DND-41 (cell line): ENCODE measurements around the gene COA8.
A peak's percentile ranks its signal among the peaks of the same experiment; 100 is the strongest.

Experiments
- ATAC-seq: fragments of 200-7000 bp; cut with Tn5 transposase; 3 replicates; pipeline ENCODE4 v1.9.1; 2021; ENCODE audit warnings: low read depth; ENCODE audit not compliant: insufficient read depth
- DNase-seq: peaks from one replicate; pipeline ENCODE4 v3.0.0-alpha.2; 2020
- H2AFZ ChIP-seq: 2 replicates; pipeline ENCODE4 v1.6.0; 2012; ENCODE audit warnings: low read depth, low read length
- H3K27ac ChIP-seq: 2 replicates; pipeline ENCODE4 v1.5.1; 2012; ENCODE audit warnings: low read length, inconsistent platforms
- H3K27me3 ChIP-seq: fragments of 200-600 bp; sonication (generic); 2 replicates; pipeline ENCODE4 v1.6.0; 2012; ENCODE audit warnings: low read length, mild to moderate bottlenecking, inconsistent platforms; ENCODE audit not compliant: insufficient read depth, poor library complexity
- H3K36me3 ChIP-seq: 2 replicates; pipeline ENCODE4 v1.5.1; 2012; ENCODE audit warnings: low read length, inconsistent platforms; ENCODE audit not compliant: insufficient read depth
- H3K4me1 ChIP-seq: 2 replicates; pipeline ENCODE4 v1.5.1; 2012; ENCODE audit warnings: mild to moderate bottlenecking, low read length; ENCODE audit not compliant: insufficient read depth
- H3K4me2 ChIP-seq: 2 replicates; pipeline ENCODE4 v1.6.0; 2012; ENCODE audit warnings: mild to moderate bottlenecking, moderate library complexity, low read length, inconsistent platforms; ENCODE audit not compliant: insufficient read depth
- H3K4me3 ChIP-seq, 2 experiments: fragments of 200-600 bp in 1 of 2; shearing (Covaris generic) in 1 of 2; 2 replicates each; pipeline ENCODE4 v1.5.1; 2012 to 2016; ENCODE audit warnings: inconsistent platforms in 2 of 2, low read length in 2 of 2, mild to moderate bottlenecking in 2 of 2, low read depth in 1 of 2, moderate library complexity in 1 of 2
- H3K79me2 ChIP-seq: 2 replicates; pipeline ENCODE4 v1.6.0; 2012; ENCODE audit warnings: low read length, inconsistent platforms; ENCODE audit not compliant: insufficient read depth
- H3K9ac ChIP-seq: 2 replicates; pipeline ENCODE4 v1.6.0; 2012; ENCODE audit warnings: low read depth, mild to moderate bottlenecking, inconsistent platforms, low read length, moderate library complexity
- H3K9me3 ChIP-seq: 2 replicates; pipeline ENCODE4 v1.5.1; 2012; ENCODE audit warnings: low read length, moderate library complexity, mild to moderate bottlenecking, inconsistent platforms; ENCODE audit not compliant: insufficient read depth, severe bottlenecking
- H4K20me1 ChIP-seq: 2 replicates; pipeline ENCODE4 v1.6.0; 2012; ENCODE audit warnings: low read length; ENCODE audit not compliant: insufficient read depth
- EZH2 ChIP-seq: IDR thresholded peaks from 3 replicates; pipeline ENCODE4 v1.6.1; 2012; ENCODE audit warnings: borderline replicate concordance, low read depth, mild to moderate bottlenecking, moderate library complexity, low read length, inconsistent platforms; ENCODE audit not compliant: severe bottlenecking
- TF ChIP-seq, protein P1 (sequence below): IDR thresholded peaks from 2 replicates; pipeline ENCODE4 v1.5.1; 2012; ENCODE audit warnings: borderline replicate concordance, low read length, moderate library complexity, mild to moderate bottlenecking; ENCODE audit not compliant: poor library complexity, severe bottlenecking; ENCODE audit errors: extremely low read depth

Gene COA8

DNA sequence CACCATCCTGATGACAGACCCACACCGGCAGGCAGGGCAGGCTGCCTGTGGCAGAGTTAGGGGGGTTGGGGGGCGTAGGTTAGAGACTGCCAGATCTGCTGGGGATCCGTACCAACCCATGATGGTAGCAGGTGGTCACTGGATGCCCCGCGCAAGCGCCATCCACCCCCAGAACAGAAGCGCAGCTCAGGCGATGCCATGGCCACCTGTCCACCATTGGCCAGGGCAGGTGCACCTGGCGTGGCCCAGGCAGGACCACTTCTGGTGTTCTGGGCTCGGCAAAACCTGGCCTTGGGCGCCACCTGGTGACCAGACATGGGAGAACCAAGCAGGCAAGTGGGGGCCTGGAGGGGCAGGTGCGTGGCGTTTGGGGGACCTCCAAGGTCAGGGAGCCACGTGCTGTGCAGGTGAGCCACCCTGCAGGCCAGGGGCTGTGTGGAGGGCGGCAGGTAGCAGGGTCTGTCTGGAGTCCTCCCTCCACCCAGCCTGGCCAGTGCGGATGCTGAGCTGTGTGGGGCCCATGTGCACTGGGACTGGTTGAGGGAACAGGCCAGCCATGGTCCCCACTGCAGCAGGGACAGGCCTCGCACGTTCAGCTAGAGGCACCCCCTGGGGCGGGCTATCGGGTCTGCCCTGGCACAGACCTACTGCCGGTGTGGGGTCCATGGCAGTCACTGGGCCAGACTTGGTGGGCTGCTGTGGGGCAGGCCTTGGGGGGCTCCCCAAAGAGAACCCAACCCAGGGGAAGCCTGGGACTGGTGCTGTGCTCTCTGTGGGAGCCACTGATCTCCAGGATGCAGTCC, 15.9 kb upstream of the COA8 start:
- TF ChIP-seq EZH2, result no peak
- TF ChIP-seq, protein P1, sequence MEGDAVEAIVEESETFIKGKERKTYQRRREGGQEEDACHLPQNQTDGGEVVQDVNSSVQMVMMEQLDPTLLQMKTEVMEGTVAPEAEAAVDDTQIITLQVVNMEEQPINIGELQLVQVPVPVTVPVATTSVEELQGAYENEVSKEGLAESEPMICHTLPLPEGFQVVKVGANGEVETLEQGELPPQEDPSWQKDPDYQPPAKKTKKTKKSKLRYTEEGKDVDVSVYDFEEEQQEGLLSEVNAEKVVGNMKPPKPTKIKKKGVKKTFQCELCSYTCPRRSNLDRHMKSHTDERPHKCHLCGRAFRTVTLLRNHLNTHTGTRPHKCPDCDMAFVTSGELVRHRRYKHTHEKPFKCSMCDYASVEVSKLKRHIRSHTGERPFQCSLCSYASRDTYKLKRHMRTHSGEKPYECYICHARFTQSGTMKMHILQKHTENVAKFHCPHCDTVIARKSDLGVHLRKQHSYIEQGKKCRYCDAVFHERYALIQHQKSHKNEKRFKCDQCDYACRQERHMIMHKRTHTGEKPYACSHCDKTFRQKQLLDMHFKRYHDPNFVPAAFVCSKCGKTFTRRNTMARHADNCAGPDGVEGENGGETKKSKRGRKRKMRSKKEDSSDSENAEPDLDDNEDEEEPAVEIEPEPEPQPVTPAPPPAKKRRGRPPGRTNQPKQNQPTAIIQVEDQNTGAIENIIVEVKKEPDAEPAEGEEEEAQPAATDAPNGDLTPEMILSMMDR, result peak; percentile 97
- Histone ChIP-seq H3K4me1 (no peaks in the 10 kb centered on the region), H3K4me3 (no peak overlapping the region), H3K9me3 (no peaks in the 10 kb centered on the region), H3K27me3 (no peaks in the 10 kb centered on the region), H3K79me2 (no peaks in the 10 kb centered on the region), H3K9ac (no peak overlapping the region), H3K27ac (no peak overlapping the region), H2AFZ (no peak overlapping the region; the same call in 1 of the 2 replicates), H3K36me3 (no peaks in the 10 kb centered on the region; the same call in 1 of the 2 replicates), H4K20me1 (peaks cover 55% of the 10 kb centered on the region), H3K4me2 (no peak overlapping the region)
- ATAC-seq (peak; percentile 81), DNase-seq (peak; percentile 70)

DNA sequence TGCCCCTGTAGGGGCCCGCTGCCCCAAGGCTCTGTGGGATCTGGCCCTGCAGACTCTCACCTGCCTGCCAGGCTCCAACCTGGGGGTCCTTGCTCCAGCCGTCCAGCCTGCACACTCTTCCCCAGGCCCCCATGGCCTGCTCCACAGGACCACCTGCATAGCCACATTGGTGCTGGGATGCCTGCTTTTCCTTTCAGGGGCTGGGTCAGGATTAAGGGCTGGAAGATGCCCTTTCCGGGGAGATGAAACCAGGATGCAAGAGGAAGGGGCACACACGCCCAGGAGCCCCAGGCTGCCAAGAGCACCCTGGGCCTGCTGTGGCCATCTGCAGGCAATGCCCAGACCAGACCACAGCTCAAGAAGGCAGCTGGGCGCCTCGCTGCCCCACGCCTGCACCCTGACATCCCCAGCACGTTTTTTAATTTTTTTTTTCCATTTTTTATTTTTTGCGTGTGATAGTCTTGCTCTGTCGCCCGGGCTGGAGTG, 15.3 kb upstream of the COA8 start:
- no peak overlapping the region for H3K4me2 ChIP-seq
- no peaks in the 10 kb centered on the region for H3K79me2 ChIP-seq
- no peak overlapping the region for H2AFZ ChIP-seq
- no peak overlapping the region for H3K27ac ChIP-seq
- no peaks in the 10 kb centered on the region for H3K9me3 ChIP-seq
- no peaks in the 10 kb centered on the region for H3K4me1 ChIP-seq
- DNase-seq (no peak), ATAC-seq (no peak)
- peaks cover 56% of the 10 kb centered on the region for H4K20me1 ChIP-seq
- H3K9ac ChIP-seq, result no peak overlapping the region
- H3K27me3 ChIP-seq, result no peaks in the 10 kb centered on the region
- no peaks in the 10 kb centered on the region; the same call in 1 of the 2 replicates for H3K36me3 ChIP-seq
- no peak overlapping the region for H3K4me3 ChIP-seq
- no peak for TF ChIP-seq EZH2
- TF ChIP-seq, protein P1, result no peak

DNA sequence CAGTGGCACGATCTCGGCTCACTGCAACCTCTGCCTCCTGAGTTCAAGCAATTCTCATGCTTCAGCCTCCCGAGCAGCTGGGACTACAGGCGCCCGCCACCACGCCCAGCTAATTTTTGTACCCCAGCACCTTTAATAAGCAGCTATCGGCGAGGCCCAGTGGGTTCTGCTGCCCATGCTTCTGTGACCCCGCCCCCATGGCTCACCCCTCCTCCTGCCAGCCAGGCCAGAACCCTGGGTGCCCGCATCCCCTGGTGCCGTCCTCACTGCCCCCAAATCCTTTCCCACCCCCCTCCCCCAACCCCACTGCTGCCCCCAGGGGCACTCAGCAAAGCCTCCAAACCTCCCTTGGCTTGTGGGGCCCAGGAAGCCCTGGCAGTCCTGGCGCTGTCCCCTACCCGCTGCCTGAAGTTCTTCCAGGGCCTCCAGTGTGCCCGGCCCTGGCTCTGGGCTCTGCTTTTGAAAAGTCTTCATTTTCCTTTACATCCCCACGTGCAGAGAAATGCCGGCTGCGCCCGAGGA, 14.8 kb upstream of the COA8 start:
- no peaks in the 10 kb centered on the region for H3K4me1 ChIP-seq
- no peaks in the 10 kb centered on the region; the same call in 1 of the 2 replicates for H3K36me3 ChIP-seq
- H3K4me2 ChIP-seq, result no peak overlapping the region

More for the DNA sequence above, 14.8 kb upstream of the COA8 start:
- Histone ChIP-seq H3K4me3 (no peak overlapping the region), H3K9ac (no peak overlapping the region), H3K27ac (no peak overlapping the region), H3K27me3 (no peaks in the 10 kb centered on the region), H3K9me3 (no peaks in the 10 kb centered on the region), H4K20me1 (peaks cover 60% of the 10 kb centered on the region), H2AFZ (no peak overlapping the region), H3K79me2 (0 out of 2 replicates have a peak, but pooled peaks cover 3% of the 10 kb centered on the region)
- no peak for ATAC-seq
- no peak for TF ChIP-seq EZH2
- TF ChIP-seq, protein P1, result no peak
- DNase-seq, result no peak
